GM19467 (cell line): ENCODE measurements around the gene GALR2.

Source experiments
- ATAC-seq: cut with Tn5 transposase; IDR thresholded peaks from one replicate; pipeline ENCODE4 v1.9.1; 2021; ENCODE audit warnings: mild to moderate bottlenecking, moderate library complexity; ENCODE audit not compliant: unreplicated experiment

The GALR2 gene

GRCh38 chr17:76123749-76124581 lies 49.4 kb downstream of the GALR2 start:
- ATAC-seq, result no peak

- ATAC-seq, result no peak
These were observed 50.2 kb downstream of the GALR2 start for GRCh38 chr17:76124582-76125390.

GRCh38 chr17:76125391-76125675 lies 50.8 kb downstream of the GALR2 start:
- ATAC-seq, result no peak

- ATAC-seq, result no peak
These were observed 51.3 kb downstream of the GALR2 start for GRCh38 chr17:76125922-76126321.
